Mucosa of descending colon (tissue), 3 donors: ENCODE measurements around the gene RPUSD4. TPM values are rescaled to one million over a fixed set of nuclear protein-coding genes. Genes with fewer than 3 reads are reported as not detected.

Source experiments
- ATAC-seq: fragments of 200-7000 bp; cut with Tn5 transposase; one replicate; pipeline ENCODE4 v1.9.1; 2020; ENCODE audit warnings: mild to moderate bottlenecking, moderate library complexity
- DNase-seq, 3 donors: peaks; one replicate each; pipeline ENCODE4 v3.0.0-alpha.2; 2020
- H3K36me3 ChIP-seq: fragments of 200-600 bp; one replicate; pipeline ENCODE4 v1.8.0; 2021; ENCODE audit warnings: low read depth, mild to moderate bottlenecking
- H3K4me1 ChIP-seq: fragments of 200-600 bp; one replicate; pipeline ENCODE4 v1.8.0; 2021; ENCODE audit warnings: low read depth, mild to moderate bottlenecking
- H3K4me3 ChIP-seq: fragments of 200-600 bp; one replicate; pipeline ENCODE4 v1.8.0; 2021; ENCODE audit warnings: mild to moderate bottlenecking
- H3K9me3 ChIP-seq: fragments of 200-600 bp; one replicate; pipeline ENCODE4 v1.8.0; 2021; ENCODE audit warnings: mild to moderate bottlenecking
- CTCF ChIP-seq: fragments of 200-600 bp; IDR thresholded peaks from one replicate; pipeline ENCODE4 v1.8.0; 2022; ENCODE audit warnings: antibody characterized with exemption, mild to moderate bottlenecking
- intact Hi-C, 2 donors: fragments of 100-400 bp; cut with DNase I in 1 of 2; cut with micrococcal nuclease in 1 of 2; formaldehyde crosslinking; loops; one replicate each; pipeline versions ENCODE4 v1.11.0 to v1.11.1; 2022; cut with DNase I, micrococcal nuclease
- total RNA-seq, 3 donors: library from RNA; stranded (reverse); fragmentation: NEBNext Ultra II Directional in 2 of 3; extraction: Animal tissue kit (Norgen Biotek cat#: 25700) in 2 of 3; gene quantifications; one replicate each; pipeline versions ENCODE4 v1.2.1 to v1.2.4, GENCODE V29; 2021 to 2023
- donor health status: DM: no; HTN: no; CAD: no; lungs with moderate emphysema.
- donor health status: DM: no; HTN: no; CAD: no.
- donor health status: DM: no; HTN: yes; CAD: no.

RPUSD4 gene
- total RNA-seq, 3 donors from 2014 or later = 17.0 to 23.4 (median 23.0) TPM

GRCh38 chr11:126217491-126217890 is 6.0 kb upstream of the RPUSD4 start:
- TF ChIP-seq CTCF = no peak
- H3K36me3 ChIP-seq = no peaks in the 10 kb centered on the region
- intact Hi-C loops = no loop called here
- DNase-seq (peak in 1 of 3 donors; percentile 17), ATAC-seq (no peak)
- no peak overlapping the region for H3K4me3 ChIP-seq
- peaks cover 16% of the 10 kb centered on the region for H3K4me1 ChIP-seq
- H3K9me3 ChIP-seq = no peaks in the 10 kb centered on the region

- DNase-seq (no peak), ATAC-seq (no peak)
- Histone ChIP-seq H3K4me1 (peaks cover 16% of the 10 kb centered on the region), H3K36me3 (no peaks in the 10 kb centered on the region), H3K4me3 (no peak overlapping the region), H3K9me3 (no peaks in the 10 kb centered on the region)
- intact Hi-C loops = no loop called here
- no peak for TF ChIP-seq CTCF
Observed at GRCh38 chr11:126216526-126217305, 5.3 kb upstream of the RPUSD4 start.

- Histone ChIP-seq H3K4me3 (no peak overlapping the region), H3K9me3 (no peaks in the 10 kb centered on the region), H3K4me1 (peaks cover 19% of the 10 kb centered on the region), H3K36me3 (no peaks in the 10 kb centered on the region)
- DNase-seq (peak in 1 of 3 donors; percentile 82), ATAC-seq (peak; percentile 70)
- intact Hi-C loops = no loop called here
- no peak for TF ChIP-seq CTCF
Observed at GRCh38 chr11:126214841-126215240, 3.4 kb upstream of the RPUSD4 start.

- no peak for TF ChIP-seq CTCF
- peaks cover 19% of the 10 kb centered on the region for H3K4me1 ChIP-seq
- ATAC-seq (peak; percentile 1), DNase-seq (peak in 1 of 3 donors; percentile 35)
- H3K4me3 ChIP-seq = no peak overlapping the region
- intact Hi-C loops = no loop called here
- no peaks in the 10 kb centered on the region for H3K36me3 ChIP-seq
- H3K9me3 ChIP-seq = no peaks in the 10 kb centered on the region
Observed at GRCh38 chr11:126214441-126214840, 3.0 kb upstream of the RPUSD4 start.

DNA sequence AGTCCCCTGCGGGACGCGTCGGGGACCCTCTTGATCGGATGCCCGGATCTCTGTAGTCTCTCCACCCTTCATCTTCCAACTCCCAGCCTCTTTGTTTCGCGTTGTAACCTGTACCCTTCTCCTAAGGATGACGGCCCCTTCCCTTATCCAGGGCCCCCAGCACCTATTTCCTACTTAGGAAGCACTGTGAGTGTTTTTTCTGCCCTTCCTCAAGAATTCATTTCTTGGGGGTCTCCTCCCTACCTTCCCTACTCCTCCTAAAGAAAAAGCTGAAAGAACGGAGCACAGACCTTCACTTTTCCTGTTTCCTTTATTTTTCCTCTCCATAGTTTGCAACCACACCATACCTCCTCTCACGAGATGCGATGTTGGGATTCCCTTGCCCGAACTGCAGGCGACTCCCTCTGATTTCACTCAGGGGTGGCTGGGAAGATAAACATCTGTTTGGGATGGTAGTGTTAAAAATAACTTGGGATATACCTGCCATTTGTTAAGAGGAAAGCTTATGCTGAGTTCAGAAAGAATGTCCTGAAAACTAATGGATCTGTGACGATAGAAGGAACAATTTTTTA is 725 bp upstream of the RPUSD4 start:
- Histone ChIP-seq H3K4me3 (peak overlapping the region; percentile 46), H3K36me3 (no peaks in the 10 kb centered on the region), H3K4me1 (peaks cover 18% of the 10 kb centered on the region), H3K9me3 (no peaks in the 10 kb centered on the region)
- intact Hi-C loops = no loop called here
- peak; percentile 7 for ATAC-seq
- DNase-seq = no peak
- TF ChIP-seq CTCF = no peak
